GM04503 (cell line): Measurements from ENCODE around the gene SHLD2.
"Not testable (repeated sequence)": the region's sequence is repeated elsewhere in the genome, so short reads cannot be mapped to it uniquely, and the experiment has no call there.

Source experiments
- DNase-seq: peaks from one replicate; pipeline ENCODE4 v3.0.0-alpha.2; 2012; ENCODE audit warnings: low read depth

Gene SHLD2

GRCh38 chr10:87083576-87084290, 11.3 kb upstream of the SHLD2 start:
- not testable (repeated sequence) for DNase-seq

- DNase-seq, result peak; percentile 70
Measured at GRCh38 chr10:87084291-87084782, 10.7 kb upstream of the SHLD2 start.

DNA sequence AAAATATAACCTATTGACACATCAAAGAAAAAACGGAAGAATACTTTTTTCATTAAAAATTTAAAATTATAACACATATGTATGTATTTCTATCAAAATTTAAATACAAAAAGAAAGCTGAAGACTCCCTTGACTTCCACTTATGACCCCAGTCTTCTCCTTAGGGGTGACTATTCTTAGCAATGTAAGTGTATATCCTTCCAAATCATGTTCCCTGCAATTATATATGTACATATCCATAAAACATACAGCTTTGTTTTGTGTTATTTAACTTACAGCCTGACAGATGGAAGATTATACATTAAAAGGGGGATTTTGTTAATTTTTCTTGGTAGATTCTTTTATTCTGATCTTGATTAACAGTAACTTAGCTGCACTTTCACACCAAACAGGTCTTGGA, 9.5 kb upstream of the SHLD2 start:
- DNase-seq, result no peak

DNA sequence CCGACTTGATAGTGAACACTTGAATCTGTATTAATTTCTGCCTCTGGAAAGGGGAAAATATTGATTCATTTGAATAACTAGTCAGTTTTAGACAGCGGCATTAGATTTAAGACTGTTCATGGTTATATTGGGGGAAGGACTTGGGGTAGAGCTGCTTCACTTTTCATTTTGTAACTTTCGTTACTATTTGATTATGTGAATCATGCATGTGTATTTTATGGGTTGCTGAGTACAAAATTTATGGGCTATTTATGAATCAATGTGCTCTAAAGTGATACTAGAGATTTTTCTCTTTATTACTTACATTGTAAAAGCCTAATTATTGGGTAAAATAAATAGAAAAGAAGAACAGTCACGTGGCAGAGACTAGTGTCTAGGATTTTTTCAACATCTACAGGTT, 5.3 kb upstream of the SHLD2 start:
- no peak for DNase-seq

DNA sequence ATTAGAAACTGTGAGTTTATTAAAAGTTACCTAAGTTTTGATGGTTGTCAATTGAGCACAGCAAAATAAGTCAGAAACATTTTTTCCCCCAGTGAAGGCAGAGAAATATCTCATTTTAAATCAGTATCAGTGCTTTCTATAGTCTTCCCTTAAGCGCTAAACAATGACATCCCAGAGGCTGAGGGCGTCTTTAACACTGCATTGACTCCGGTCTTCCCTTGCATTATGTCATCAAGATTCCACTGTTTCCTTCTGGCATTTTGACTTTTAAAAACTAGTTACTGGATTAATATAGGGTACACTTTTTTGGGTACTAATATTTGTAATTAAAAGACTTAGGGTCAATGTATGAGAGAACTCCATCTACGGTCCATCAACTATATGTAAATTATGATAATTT, 4.2 kb upstream of the SHLD2 start:
- no peak for DNase-seq

- DNase-seq, result peak; percentile 44
Measured at GRCh38 chr10:87092376-87092860, 2.6 kb upstream of the SHLD2 start.

GRCh38 chr10:87092861-87093631, 2.0 kb upstream of the SHLD2 start:
- no peak for DNase-seq

DNA sequence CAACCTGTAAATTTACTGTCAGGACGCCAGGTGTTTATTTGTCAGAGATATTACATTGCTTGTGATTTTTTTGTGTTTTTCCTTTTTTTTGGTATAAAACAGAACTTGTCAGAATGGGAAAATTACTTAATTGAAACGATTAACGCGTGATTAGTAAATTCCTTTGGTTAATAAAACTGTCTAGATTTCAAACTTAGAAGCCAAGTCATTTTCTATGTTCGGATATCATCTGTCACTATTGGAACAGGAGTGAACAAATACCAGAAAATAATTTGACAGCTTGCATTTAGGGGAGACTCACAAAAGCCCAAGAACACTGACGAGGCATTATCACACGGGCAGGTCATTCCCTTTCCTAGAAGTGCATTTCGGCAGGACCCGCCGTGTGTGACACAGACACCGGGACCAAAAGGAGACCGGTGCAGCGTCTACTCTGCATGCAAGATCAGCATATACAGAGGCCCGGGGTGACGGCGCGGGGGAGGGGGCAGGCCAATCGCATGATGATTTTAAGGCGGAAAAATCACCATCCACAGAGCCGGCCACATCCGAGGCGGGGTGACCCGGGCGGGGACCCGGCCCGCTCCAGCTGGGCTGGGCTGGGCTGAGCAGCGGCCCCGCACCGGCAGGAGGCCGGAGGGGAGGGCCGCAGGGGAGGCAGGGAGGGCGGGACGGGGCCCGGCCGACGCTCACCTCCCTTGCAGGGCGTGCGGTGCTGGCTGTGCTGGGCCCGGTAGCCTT, 1.2 kb upstream of the SHLD2 start:
- no peak for DNase-seq

DNA sequence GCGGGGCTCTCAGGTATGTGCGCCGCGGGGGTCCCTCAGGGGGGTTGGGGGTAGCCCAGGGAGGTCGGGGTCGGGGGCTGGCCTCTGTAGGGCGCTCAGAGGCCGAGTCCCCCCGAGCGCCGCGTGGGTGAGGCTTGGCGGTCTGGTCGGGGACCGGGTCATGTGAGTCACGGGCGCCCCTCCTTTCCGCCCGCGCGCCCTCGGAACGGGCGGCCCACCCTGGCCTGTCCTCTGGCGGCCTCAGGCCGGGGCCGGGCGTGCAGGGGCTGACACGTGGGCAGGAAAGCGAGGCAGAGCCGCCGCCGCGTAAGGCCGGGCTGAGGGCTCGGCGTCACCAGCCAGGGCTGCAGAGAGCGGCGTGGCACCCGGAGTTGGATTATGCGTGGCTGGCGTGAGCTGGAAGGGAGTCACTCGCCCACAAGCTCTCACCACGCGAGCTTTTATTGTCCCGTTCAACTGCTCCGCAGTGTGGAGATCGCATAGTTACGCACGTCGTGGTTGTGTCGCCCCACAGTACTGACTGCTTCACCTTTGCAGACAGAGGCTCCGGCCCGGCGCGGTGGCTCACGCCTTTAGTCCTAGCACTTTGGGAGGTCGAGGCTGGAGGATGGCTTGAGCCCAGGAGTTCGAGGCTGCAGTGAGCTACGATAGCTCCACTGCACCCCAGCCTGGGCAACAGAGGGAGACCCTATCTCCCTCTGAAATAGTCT, 385 bp downstream of the SHLD2 start:
- peak; percentile 57 for DNase-seq

- no peak for DNase-seq
Measured at GRCh38 chr10:87101996-87102395, 7.0 kb downstream of the SHLD2 start.

DNA sequence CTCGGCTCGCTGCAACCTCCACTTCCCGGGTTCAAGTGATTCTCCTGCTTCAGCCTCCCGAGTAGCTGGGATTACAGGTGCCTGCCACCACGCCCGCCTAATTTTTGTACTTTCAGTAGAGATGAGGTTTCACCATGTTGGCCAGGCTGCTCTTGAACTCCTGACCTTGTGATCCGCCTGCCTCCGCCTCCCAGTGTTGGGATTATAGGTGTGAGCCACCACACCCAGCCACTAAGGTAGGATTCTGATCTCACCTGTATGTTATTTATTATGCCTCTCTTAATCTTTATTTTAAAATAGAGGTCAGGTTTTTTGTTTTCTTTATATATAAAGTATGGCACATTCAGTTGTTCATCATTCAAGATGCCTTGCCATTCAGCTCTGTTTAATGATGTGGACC, 9.7 kb downstream of the SHLD2 start:
- not testable (repeated sequence) for DNase-seq

GRCh38 chr10:87105446-87106124, 10.6 kb downstream of the SHLD2 start:
- no peak for DNase-seq

GRCh38 chr10:87118122-87118521, 23.1 kb downstream of the SHLD2 start:
- not testable (repeated sequence) for DNase-seq

DNA sequence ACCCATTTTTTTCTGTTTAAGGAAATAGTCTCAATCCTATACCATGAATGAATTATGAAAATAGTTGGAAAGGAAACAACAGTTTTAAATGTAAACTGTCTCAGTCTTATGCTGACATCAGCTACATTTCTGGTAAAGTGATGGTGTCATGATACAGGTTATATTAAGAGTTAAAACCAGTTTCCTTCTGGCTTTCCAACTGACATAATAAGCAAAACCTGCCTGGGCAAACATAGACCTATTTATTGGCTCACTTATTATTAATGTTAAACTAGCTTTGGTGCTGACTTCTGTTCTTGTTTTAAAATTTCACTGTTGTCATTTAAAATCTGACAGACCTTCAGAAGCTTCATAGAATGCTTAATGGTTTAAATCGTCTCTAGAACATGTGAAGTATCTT, 24.0 kb downstream of the SHLD2 start:
- DNase-seq, result not testable (repeated sequence)

DNA sequence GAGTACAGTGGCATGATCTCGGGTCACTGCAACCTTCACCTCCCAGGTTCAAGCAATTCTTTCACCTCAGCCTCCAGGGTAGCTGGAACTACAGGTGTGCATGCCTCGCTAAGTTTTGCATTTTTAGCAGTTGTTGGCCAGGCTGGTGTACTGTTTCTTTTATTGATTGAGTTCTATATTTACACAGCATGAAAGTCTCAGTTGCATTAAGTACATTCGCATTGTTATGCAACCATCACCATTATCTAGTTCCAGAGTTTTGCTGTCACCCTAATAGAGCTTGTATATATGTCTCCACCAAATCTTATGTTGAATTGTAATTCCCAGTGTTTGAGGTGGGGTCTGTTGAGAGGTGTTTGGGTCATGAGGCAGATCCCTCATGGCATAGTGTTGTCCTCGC, 28.3 kb downstream of the SHLD2 start:
- DNase-seq, result not testable (repeated sequence)

GRCh38 chr10:87127048-87127447, 32.0 kb downstream of the SHLD2 start:
- DNase-seq, result not testable (repeated sequence)

GRCh38 chr10:87127607-87128156, 32.7 kb downstream of the SHLD2 start:
- DNase-seq, result not testable (repeated sequence)

DNA sequence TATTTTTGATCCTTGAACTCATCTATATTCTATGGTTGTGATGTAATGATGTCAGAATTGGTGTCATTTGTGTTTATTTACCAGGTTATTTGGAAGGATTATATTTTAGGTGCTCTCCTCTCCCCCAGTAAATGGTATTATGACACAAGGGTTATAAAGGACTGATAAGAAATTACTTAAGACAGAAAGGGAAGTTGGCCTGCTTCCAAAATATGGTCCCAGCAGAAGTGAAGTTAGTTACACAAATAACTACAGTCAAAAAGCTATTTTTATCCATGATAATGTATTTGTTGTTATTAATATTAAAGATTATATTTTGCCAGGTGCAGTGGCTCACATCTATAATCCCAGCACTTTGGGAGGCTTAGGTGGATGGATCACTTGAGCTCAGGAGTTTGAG, 37.2 kb downstream of the SHLD2 start:
- not testable (repeated sequence) for DNase-seq

DNA sequence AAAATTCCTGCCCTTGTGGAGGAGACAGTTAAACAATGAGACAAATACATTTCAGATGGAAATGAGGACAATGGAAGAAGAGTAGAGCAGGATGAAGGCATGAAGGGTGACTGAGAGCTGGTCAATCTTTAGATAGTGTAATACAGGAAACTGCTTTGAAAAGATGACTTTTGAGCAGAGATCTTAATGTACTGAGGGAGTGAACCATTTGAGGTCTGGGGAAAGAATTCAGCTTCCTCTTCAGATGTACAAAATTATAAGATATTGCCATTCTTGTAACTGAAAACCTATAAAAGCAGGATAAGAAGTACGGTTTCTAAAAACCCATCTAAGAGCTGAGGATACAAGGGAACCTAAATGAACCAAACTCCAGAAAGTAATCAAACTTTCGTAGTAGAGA, 38.9 kb downstream of the SHLD2 start:
- not testable (repeated sequence) for DNase-seq

DNA sequence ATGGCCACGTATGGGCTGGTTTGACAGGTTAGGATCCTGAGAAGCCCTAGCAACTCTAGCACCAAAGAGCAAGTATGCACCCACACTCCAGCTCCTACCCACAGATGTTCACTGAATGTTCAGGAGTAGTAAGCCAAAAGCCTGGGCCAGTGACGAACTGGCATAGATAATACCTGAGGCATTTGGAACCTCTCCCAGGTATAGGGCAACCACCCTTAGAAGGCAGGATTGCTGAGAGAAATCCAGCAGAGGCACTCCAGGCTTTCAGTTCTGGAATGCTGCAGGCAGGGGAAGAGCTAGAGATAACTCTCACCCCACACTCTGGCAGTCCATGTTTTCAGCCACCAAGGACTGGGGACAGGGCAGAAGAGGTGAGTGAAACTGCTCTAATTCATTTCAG, 39.4 kb downstream of the SHLD2 start:
- not testable (repeated sequence) for DNase-seq

DNA sequence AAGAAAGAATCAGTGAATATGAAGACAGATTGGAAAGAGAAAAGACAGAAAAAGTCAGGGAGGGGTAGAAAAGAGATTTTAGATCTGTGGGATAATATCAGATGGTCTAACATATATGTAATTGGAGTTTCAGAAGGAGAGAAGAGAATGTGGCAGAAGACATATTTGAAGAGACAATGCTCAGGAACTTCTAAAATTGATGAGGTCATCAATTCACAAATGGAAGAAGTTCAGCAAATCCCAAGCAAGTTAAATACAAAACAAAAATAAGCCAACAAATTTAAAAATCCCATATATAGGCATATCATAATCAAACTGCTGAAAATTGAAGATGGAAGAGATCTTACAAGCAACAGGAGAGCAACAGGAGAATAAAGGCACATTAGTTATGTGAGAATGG, 42.5 kb downstream of the SHLD2 start:
- not testable (repeated sequence) for DNase-seq
